ENCODE results near the gene DVL2. TPM values are rescaled to one million over a fixed set of nuclear protein-coding genes. Genes with fewer than 3 reads are reported as not detected.

The DVL2 gene
- total and polyA plus RNA-seq, 2 donors (not counting 3 experiments of a cell fraction or from before 2014, with no cell fraction given), result 17.2 to 55.9 TPM

DNA sequence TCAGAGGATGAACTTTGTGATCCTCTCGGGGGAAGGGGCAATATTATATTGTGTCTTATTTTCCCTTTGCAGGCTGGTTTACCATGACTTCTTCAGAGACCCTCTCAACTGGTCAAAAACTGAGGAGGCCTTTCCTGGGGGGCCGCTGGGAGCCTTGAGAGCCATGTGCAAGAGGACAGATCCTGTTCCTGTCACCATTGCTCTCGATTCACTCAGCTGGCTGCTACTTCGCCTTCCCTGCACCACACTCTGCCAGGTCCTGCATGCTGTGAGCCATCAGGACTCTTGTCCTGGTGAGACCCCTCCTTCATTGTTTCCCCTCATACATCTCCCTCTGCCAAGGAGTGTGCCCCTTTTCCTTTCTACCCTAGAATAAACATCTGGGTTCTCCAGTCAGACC, 20.2 kb upstream of the DVL2 start:
- Histone ChIP-seq H4K20me1 (replicated peaks; ENCODE audit: control insufficient read depth, extremely low read depth, insufficient read depth, low read length) (no peaks in the 10 kb centered on the region), H3K9me1 (replicated peaks; ENCODE audit: control insufficient read depth, extremely low read depth, insufficient read depth, low read length) (no peaks in the 10 kb centered on the region), H3K9me3 (replicated peaks; ENCODE audit: control insufficient read depth, insufficient read depth, low read length) (no peaks in the 10 kb centered on the region), H3K36me3 (ENCODE audit: control insufficient read depth in 2 of 2, extremely low read depth in 1 of 2, insufficient read depth in 2 of 2, low read length in 2 of 2) (peaks cover 3 to 21% of the 10 kb centered on the region in 2 experiments), H3K9ac (replicated peaks; ENCODE audit: extremely low read depth, insufficient read depth, low read length) (no peak overlapping the region), H3K27ac (ENCODE audit: insufficient read depth, low read depth, low read length) (no peak overlapping the region), H3K4me3 (replicated peaks in 1 of 3; ENCODE audit: insufficient read depth in 1 of 3, low read depth in 1 of 3, low read length in 3 of 3) (no peak overlapping the region), H3K4me2 (ENCODE audit: insufficient read depth, low read length) (no peak overlapping the region), H2AFZ (ENCODE audit: low read depth, low read length) (no peak overlapping the region), H3K79me2 (ENCODE audit: control insufficient read depth, insufficient read depth, low read length) (peaks cover 34% of the 10 kb centered on the region), H3K27me3 (ENCODE audit: control insufficient read depth in 2 of 2, insufficient read depth in 2 of 2, low read length in 2 of 2) (no peaks in the 10 kb centered on the region), H3K4me1 (ENCODE audit: control insufficient read depth, extremely low read depth, insufficient read depth, low read length) (peaks cover 18% of the 10 kb centered on the region)
- dilution Hi-C loops (cut with MboI; ENCODE audit: extremely low pct_ligation_motif_present, low sequenced_read_pairs), result no loop called here
- TF ChIP-seq, protein P1, sequence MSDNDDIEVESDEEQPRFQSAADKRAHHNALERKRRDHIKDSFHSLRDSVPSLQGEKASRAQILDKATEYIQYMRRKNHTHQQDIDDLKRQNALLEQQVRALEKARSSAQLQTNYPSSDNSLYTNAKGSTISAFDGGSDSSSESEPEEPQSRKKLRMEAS (IDR thresholded peaks at IDR 0.05; ENCODE audit: insufficient read depth, insufficient read length), result no peak
- TF ChIP-seq MYC (IDR thresholded peaks at IDR 0.05; ENCODE audit: low read depth, low read length), result no peak
- TF ChIP-seq FOS (IDR thresholded peaks at IDR 0.05; ENCODE audit: borderline replicate concordance, insufficient read depth, low read length), result no peak
- no peak for TF ChIP-seq JUN (IDR thresholded peaks at IDR 0.05; ENCODE audit: borderline replicate concordance, insufficient read depth, insufficient read length, low read depth)
- TF ChIP-seq EZH2 (IDR thresholded peaks at IDR 0.05; ENCODE audit: borderline replicate concordance, low read depth, low read length, severe bottlenecking), result no peak
- TF ChIP-seq GATA2 (IDR thresholded peaks at IDR 0.05; ENCODE audit: insufficient read depth, insufficient read length, low read depth, low read length), result no peak
- no peak for TF ChIP-seq POLR2AphosphoS5 (IDR thresholded peaks at IDR 0.05; ENCODE audit: insufficient read depth, low read depth, low read length)
- TF ChIP-seq, protein P2, sequence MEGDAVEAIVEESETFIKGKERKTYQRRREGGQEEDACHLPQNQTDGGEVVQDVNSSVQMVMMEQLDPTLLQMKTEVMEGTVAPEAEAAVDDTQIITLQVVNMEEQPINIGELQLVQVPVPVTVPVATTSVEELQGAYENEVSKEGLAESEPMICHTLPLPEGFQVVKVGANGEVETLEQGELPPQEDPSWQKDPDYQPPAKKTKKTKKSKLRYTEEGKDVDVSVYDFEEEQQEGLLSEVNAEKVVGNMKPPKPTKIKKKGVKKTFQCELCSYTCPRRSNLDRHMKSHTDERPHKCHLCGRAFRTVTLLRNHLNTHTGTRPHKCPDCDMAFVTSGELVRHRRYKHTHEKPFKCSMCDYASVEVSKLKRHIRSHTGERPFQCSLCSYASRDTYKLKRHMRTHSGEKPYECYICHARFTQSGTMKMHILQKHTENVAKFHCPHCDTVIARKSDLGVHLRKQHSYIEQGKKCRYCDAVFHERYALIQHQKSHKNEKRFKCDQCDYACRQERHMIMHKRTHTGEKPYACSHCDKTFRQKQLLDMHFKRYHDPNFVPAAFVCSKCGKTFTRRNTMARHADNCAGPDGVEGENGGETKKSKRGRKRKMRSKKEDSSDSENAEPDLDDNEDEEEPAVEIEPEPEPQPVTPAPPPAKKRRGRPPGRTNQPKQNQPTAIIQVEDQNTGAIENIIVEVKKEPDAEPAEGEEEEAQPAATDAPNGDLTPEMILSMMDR (IDR thresholded peaks at IDR 0.05; ENCODE audit: extremely low read depth in 1 of 2, insufficient read depth in 1 of 2, low read depth in 1 of 2, low read length in 2 of 2), result no peak
- no peak for TF ChIP-seq POLR2A (IDR thresholded peaks at IDR 0.05; ENCODE audit: low read depth, low read length)
- no peak for DNase-seq (ENCODE audit: low read depth, low spot score)
- ChIA-PET POLR2A (no interaction called here), CTCF (interaction anchor here (1.2 kb wide), 1 partner anchor 41 kb away, joined by 7 read pairs; no protein-coding TSS in a partner anchor)
- no TSS peak for BruUV-seq (replicated peaks)
- no peak for FAIRE-seq
- intact Hi-C loops (cut with micrococcal nuclease), result loop anchor here (5.0 kb wide), 1 partner anchor 183 kb away; the partner anchor contains the start of genes FGF11 and TMEM102

All from endothelial cell of umbilical vein (primary cell).